ENCODE data around the gene TMC1.
"Not testable (repeated sequence)": the region's sequence is repeated elsewhere in the genome, so short reads cannot be mapped to it uniquely, and the experiment has no call there.

TMC1 gene

GRCh38 chr9:72805238-72805637, 283.8 kb downstream of the TMC1 start:
- H3K9me3 ChIP-seq (ENCODE audit: insufficient read depth, low read depth, low read length), result no peaks in the 10 kb centered on the region
- no peak overlapping the region for H2BK120ac ChIP-seq (ENCODE audit: insufficient read depth, low read length, poor library complexity)
- H4K91ac ChIP-seq (ENCODE audit: low read depth, low read length), result no peak overlapping the region
- H3K79me1 ChIP-seq (ENCODE audit: low read length), result no peaks in the 10 kb centered on the region
- no peak overlapping the region for H2AFZ ChIP-seq (ENCODE audit: insufficient read depth, low read length, poor library complexity)
- no peak overlapping the region for H3K4me3 ChIP-seq (ENCODE audit: low read depth, low read length)
- H3K9ac ChIP-seq (ENCODE audit: low read length), result no peak overlapping the region
- no peak overlapping the region for H4K8ac ChIP-seq (ENCODE audit: low read depth, low read length)
- no peak overlapping the region for H2AK5ac ChIP-seq (ENCODE audit: low read length)
- H3K14ac ChIP-seq (ENCODE audit: low read length), result no peak overlapping the region
- H3K4me1 ChIP-seq (ENCODE audit: control insufficient read depth in 1 of 2, insufficient read depth in 2 of 2, low read length in 2 of 2), result no peaks in the 10 kb centered on the region
- H3K4me2 ChIP-seq (ENCODE audit: low read length), result no peak overlapping the region
- no peak for DNase-seq
- WGBS (ENCODE audit: extremely low coverage, insufficient coverage, insufficient read length), result no CpG with 5 or more reads among the region's 1 CpG
- no peak overlapping the region for H3K4ac ChIP-seq (ENCODE audit: low read depth, low read length)
- no peaks in the 10 kb centered on the region for H3K27me3 ChIP-seq (ENCODE audit: insufficient read depth, low read length)
- no peak overlapping the region for H2BK5ac ChIP-seq (ENCODE audit: low read depth, low read length, poor library complexity)
- no peaks in the 10 kb centered on the region for H3K79me2 ChIP-seq (ENCODE audit: control insufficient read depth, insufficient read depth, low read length, poor library complexity)
- no peak overlapping the region for H3K18ac ChIP-seq (ENCODE audit: low read length)
- H2BK12ac ChIP-seq (ENCODE audit: low read length), result no peak overlapping the region
- H3K23ac ChIP-seq (ENCODE audit: low read length), result no peak overlapping the region
- H4K12ac ChIP-seq (ENCODE audit: low read depth, low read length), result no peak overlapping the region
- H3K36me3 ChIP-seq (ENCODE audit: control insufficient read depth in 1 of 2, insufficient read depth in 2 of 2, low read length in 2 of 2), result no peaks in the 10 kb centered on the region
- no peak overlapping the region for H3K27ac ChIP-seq (ENCODE audit: low read depth, low read length)

GRCh38 chr9:72806313-72806809, 285.0 kb downstream of the TMC1 start:
- H3K27me3 ChIP-seq (ENCODE audit: insufficient read depth, low read length); H4K91ac ChIP-seq (ENCODE audit: low read depth, low read length); H3K9ac ChIP-seq (ENCODE audit: low read length); H3K9me3 ChIP-seq (ENCODE audit: insufficient read depth, low read depth, low read length); H3K18ac ChIP-seq (ENCODE audit: low read length); H3K79me2 ChIP-seq (ENCODE audit: control insufficient read depth, insufficient read depth, low read length, poor library complexity); H3K4ac ChIP-seq (ENCODE audit: low read depth, low read length); H3K4me2 ChIP-seq (ENCODE audit: low read length); H2BK12ac ChIP-seq (ENCODE audit: low read length); H3K14ac ChIP-seq (ENCODE audit: low read length); H3K36me3 ChIP-seq (ENCODE audit: control insufficient read depth in 1 of 2, insufficient read depth in 2 of 2, low read length in 2 of 2); H2AK5ac ChIP-seq (ENCODE audit: low read length); H4K8ac ChIP-seq (ENCODE audit: low read depth, low read length); H2BK120ac ChIP-seq (ENCODE audit: insufficient read depth, low read length, poor library complexity); H3K27ac ChIP-seq (ENCODE audit: low read depth, low read length); H2AFZ ChIP-seq (ENCODE audit: insufficient read depth, low read length, poor library complexity); H3K79me1 ChIP-seq (ENCODE audit: low read length); H4K12ac ChIP-seq (ENCODE audit: low read depth, low read length); H3K23ac ChIP-seq (ENCODE audit: low read length); H3K4me1 ChIP-seq (ENCODE audit: control insufficient read depth in 1 of 2, insufficient read depth in 2 of 2, low read length in 2 of 2); H3K4me3 ChIP-seq (ENCODE audit: low read depth, low read length); H2BK5ac ChIP-seq (ENCODE audit: low read depth, low read length, poor library complexity); DNase-seq: not testable (repeated sequence)
- WGBS (ENCODE audit: extremely low coverage, insufficient coverage, insufficient read length), result no CpG with 5 or more reads among the region's 35 CpGs

DNA sequence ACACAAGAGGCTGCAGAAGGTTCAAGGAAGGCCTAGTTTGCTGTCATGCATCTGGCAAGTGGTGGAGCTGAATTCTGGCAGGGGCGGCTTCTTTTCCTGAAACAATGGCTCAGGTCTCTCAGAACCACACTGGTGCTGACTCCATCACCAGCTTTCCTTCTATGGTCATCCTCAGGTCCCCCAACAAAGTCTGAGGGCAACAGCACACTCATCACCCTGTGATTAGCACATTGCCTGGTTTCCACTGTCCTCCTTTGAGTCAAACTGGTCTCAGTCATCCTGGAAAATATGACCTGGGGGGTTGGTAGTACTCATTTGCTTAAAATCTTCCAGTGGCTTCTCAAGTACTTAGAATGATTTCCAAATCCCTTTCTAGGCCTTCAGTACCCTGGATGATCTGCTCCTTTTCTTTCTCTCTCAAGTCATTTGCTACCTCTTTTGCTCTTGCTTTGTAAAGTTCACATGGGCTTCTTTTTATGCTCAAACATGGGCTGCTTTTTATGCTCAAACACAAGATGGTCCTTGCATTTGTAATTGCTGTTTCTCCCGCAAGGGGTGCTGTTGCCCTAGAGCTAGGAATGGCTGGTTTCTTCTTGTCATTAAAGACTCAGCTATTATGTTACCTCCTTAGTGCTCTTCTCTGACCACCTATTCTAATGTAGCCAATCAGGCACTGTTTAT, 286.5 kb downstream of the TMC1 start:
- H3K9me3 ChIP-seq (ENCODE audit: insufficient read depth, low read depth, low read length), result no peaks in the 10 kb centered on the region
- H2BK5ac ChIP-seq (ENCODE audit: low read depth, low read length, poor library complexity), result no peak overlapping the region
- no peaks in the 10 kb centered on the region for H3K79me1 ChIP-seq (ENCODE audit: low read length)
- H3K23ac ChIP-seq (ENCODE audit: low read length), result no peak overlapping the region
- no peak overlapping the region for H3K4me3 ChIP-seq (ENCODE audit: low read depth, low read length)
- H2BK12ac ChIP-seq (ENCODE audit: low read length), result no peak overlapping the region
- WGBS (ENCODE audit: extremely low coverage, insufficient coverage, insufficient read length), result no CpG with 5 or more reads among the region's 2 CpGs
- peak in 1 of 2 donors; percentile 54 for DNase-seq
- H3K18ac ChIP-seq (ENCODE audit: low read length), result no peak overlapping the region
- H4K8ac ChIP-seq (ENCODE audit: low read depth, low read length), result no peak overlapping the region
- H4K12ac ChIP-seq (ENCODE audit: low read depth, low read length), result no peak overlapping the region
- H3K9ac ChIP-seq (ENCODE audit: low read length), result no peak overlapping the region
- no peaks in the 10 kb centered on the region for H3K27me3 ChIP-seq (ENCODE audit: insufficient read depth, low read length)
- no peak overlapping the region for H3K4me2 ChIP-seq (ENCODE audit: low read length)
- no peak overlapping the region for H3K14ac ChIP-seq (ENCODE audit: low read length)
- no peak overlapping the region for H4K91ac ChIP-seq (ENCODE audit: low read depth, low read length)
- no peaks in the 10 kb centered on the region for H3K36me3 ChIP-seq (ENCODE audit: control insufficient read depth in 1 of 2, insufficient read depth in 2 of 2, low read length in 2 of 2)
- H3K79me2 ChIP-seq (ENCODE audit: control insufficient read depth, insufficient read depth, low read length, poor library complexity), result no peaks in the 10 kb centered on the region
- H3K27ac ChIP-seq (ENCODE audit: low read depth, low read length), result no peak overlapping the region
- H2AFZ ChIP-seq (ENCODE audit: insufficient read depth, low read length, poor library complexity), result no peak overlapping the region
- no peak overlapping the region for H2BK120ac ChIP-seq (ENCODE audit: insufficient read depth, low read length, poor library complexity)
- H2AK5ac ChIP-seq (ENCODE audit: low read length), result no peak overlapping the region
- no peaks in the 10 kb centered on the region for H3K4me1 ChIP-seq (ENCODE audit: control insufficient read depth in 1 of 2, insufficient read depth in 2 of 2, low read length in 2 of 2)
- no peak overlapping the region for H3K4ac ChIP-seq (ENCODE audit: low read depth, low read length)

- Histone ChIP-seq H3K79me2 (ENCODE audit: control insufficient read depth, insufficient read depth, low read length, poor library complexity) (no peaks in the 10 kb centered on the region), H3K18ac (ENCODE audit: low read length) (no peak overlapping the region), H3K9ac (ENCODE audit: low read length) (no peak overlapping the region), H3K23ac (ENCODE audit: low read length) (no peak overlapping the region), H2AK5ac (ENCODE audit: low read length) (no peak overlapping the region), H3K4ac (ENCODE audit: low read depth, low read length) (no peak overlapping the region), H3K4me1 (ENCODE audit: control insufficient read depth in 1 of 2, insufficient read depth in 2 of 2, low read length in 2 of 2) (no peaks in the 10 kb centered on the region), H3K4me2 (ENCODE audit: low read length) (no peak overlapping the region), H3K36me3 (ENCODE audit: control insufficient read depth in 1 of 2, insufficient read depth in 2 of 2, low read length in 2 of 2) (no peaks in the 10 kb centered on the region), H2BK120ac (ENCODE audit: insufficient read depth, low read length, poor library complexity) (no peak overlapping the region), H3K4me3 (ENCODE audit: low read depth, low read length) (no peak overlapping the region), H3K27me3 (ENCODE audit: insufficient read depth, low read length) (no peaks in the 10 kb centered on the region), H3K14ac (ENCODE audit: low read length) (no peak overlapping the region), H3K27ac (ENCODE audit: low read depth, low read length) (no peak overlapping the region), H3K79me1 (ENCODE audit: low read length) (no peaks in the 10 kb centered on the region), H2BK12ac (ENCODE audit: low read length) (no peak overlapping the region), H3K9me3 (ENCODE audit: insufficient read depth, low read depth, low read length) (no peaks in the 10 kb centered on the region), H2AFZ (ENCODE audit: insufficient read depth, low read length, poor library complexity) (no peak overlapping the region), H4K91ac (ENCODE audit: low read depth, low read length) (no peak overlapping the region), H2BK5ac (ENCODE audit: low read depth, low read length, poor library complexity) (no peak overlapping the region), H4K12ac (ENCODE audit: low read depth, low read length) (no peak overlapping the region), H4K8ac (ENCODE audit: low read depth, low read length) (no peak overlapping the region)
- DNase-seq, result no peak
- WGBS (ENCODE audit: extremely low coverage, insufficient coverage, insufficient read length), result no CpG with 5 or more reads among the region's 2 CpGs
Observed at GRCh38 chr9:72808446-72808768, 287.0 kb downstream of the TMC1 start.

All from trophoblast cell (in vitro differentiated cells and primary cell).